ENCODE results near the gene KCNAB1.

- TF ChIP-seq EZH2phosphoT487 (conservative IDR thresholded peaks at IDR 0.05; ENCODE audit: low read length), result no peak
- TF ChIP-seq CTCF (IDR thresholded peaks at IDR 0.05; ENCODE audit: insufficient read depth, low read length, poor library complexity, severe bottlenecking), result no peak
These were observed 11.4 kb downstream of the KCNAB1 start for GRCh38 chr3:156131799-156132198.
